K562 (cell line): ENCODE results near the gene ZCCHC24. TPM values are rescaled to one million over a fixed set of nuclear protein-coding genes. Genes with fewer than 3 reads are reported as not detected.

Experiments used
- ASH1L ChIP-seq: fragments of 450-650 bp; IDR thresholded peaks from 2 replicates; pipeline ENCODE4 v1.6.1; 2018; ENCODE audit warnings: borderline replicate concordance, mild to moderate bottlenecking, low read depth; ENCODE audit not compliant: partially characterized antibody
- BCOR ChIP-seq: fragments of 450-650 bp; IDR thresholded peaks from 2 replicates; pipeline ENCODE4 v1.6.1; 2016
- CBX1 ChIP-seq: sonication (generic); IDR thresholded peaks from 2 replicates; pipeline ENCODE4 v1.6.1; 2016; ENCODE audit warnings: antibody characterized with exemption, low read depth, mild to moderate bottlenecking
- EGR1 ChIP-seq: fragments of 450-650 bp; conservative IDR thresholded peaks from 2 replicates; pipeline ENCODE4 v1.6.1; 2017; ENCODE audit warnings: mild to moderate bottlenecking
- EHMT2 ChIP-seq: fragments of 450-650 bp; IDR thresholded peaks from 2 replicates; pipeline ENCODE4 v1.6.1; 2018; ENCODE audit warnings: antibody characterized with exemption
- MTA1 ChIP-seq: fragments of 450-650 bp; IDR thresholded peaks from 2 replicates; pipeline ENCODE4 v1.6.1; 2017; ENCODE audit warnings: borderline replicate concordance
- RBFOX2 ChIP-seq: fragments of 200-400 bp; formaldehyde crosslinking; IDR thresholded peaks from 2 replicates; pipeline ENCODE4 v1.6.1; 2017; ENCODE audit warnings: low read depth, mild to moderate bottlenecking, low read length, moderate library complexity
- TARDBP ChIP-seq: fragments of 450-650 bp; IDR thresholded peaks from 2 replicates; pipeline ENCODE4 v1.6.1; 2016
- ZNF316 ChIP-seq: fragments of 450-650 bp; IDR thresholded peaks from 2 replicates; pipeline ENCODE4 v1.6.1; 2016
- ZNF778 ChIP-seq: fragments of 450-650 bp; formaldehyde crosslinking; IDR thresholded peaks from 2 replicates; pipeline ENCODE4 v1.4.0; 2020; ENCODE audit warnings: mild to moderate bottlenecking, moderate library complexity
- polyA plus RNA-seq, 8 experiments: library from polyadenylated mRNA; depleted of rRNA in 4 of 8; stranded (reverse) in 5 of 8; unstranded in 3 of 8; fragments of >200 nt; fragmentation: Nextera tagmentation in 2 of 8; fragmentation: Illumina TruSeq in 1 of 8; extraction: Ambion mirVana in 2 of 8; extraction: Trizol in 1 of 8; gene quantifications; 2 replicates each; pipeline versions ENCODE4 v1.2.1 to v1.2.3, GENCODE V29; 2011 to 2014; ENCODE audit warnings: inconsistent platforms in 1 of 8, missing spikeins in 1 of 8
- total RNA-seq, 7 experiments: library from RNA; depleted of rRNA in 6 of 7; stranded (reverse); fragments of >200 nt in 6 of 7; fragmentation: Illumina TruSeq in 2 of 7; extraction: Trizol in 2 of 7; gene quantifications; 2 replicates each; pipeline versions ENCODE4 v1.2.1 to v1.2.3, GENCODE V29; 2011 to 2021; ENCODE audit warnings: low replicate concordance in 1 of 7
- TF ChIP-seq, protein P1 (sequence below): fragments of 450-650 bp; formaldehyde crosslinking; IDR thresholded peaks from 2 replicates; pipeline ENCODE4 v1.4.0; 2022; ENCODE audit warnings: missing genetic modification characterization
- TF ChIP-seq, protein P2 (sequence below): fragments of 450-650 bp; IDR thresholded peaks from 2 replicates; pipeline ENCODE4 v1.6.1; 2018; ENCODE audit not compliant: partially characterized antibody
- TF ChIP-seq, protein P3 (sequence below), 2 experiments: fragments of 450-650 bp; IDR thresholded peaks; 2 replicates each; pipeline ENCODE4 v1.6.1; 2016
- TF ChIP-seq, protein P4 (sequence below): conservative IDR thresholded peaks from 2 replicates; pipeline ENCODE4 v1.6.1; 2011; ENCODE audit warnings: low read depth, mild to moderate bottlenecking, low read length; ENCODE audit not compliant: control insufficient read depth
- TF ChIP-seq, protein P5 (sequence below): fragments of 450-650 bp; IDR thresholded peaks from 2 replicates; pipeline ENCODE4 v1.7.0; 2016; ENCODE audit warnings: borderline replicate concordance
- TF ChIP-seq, protein P6 (sequence below): fragments of 450-650 bp; formaldehyde crosslinking; IDR thresholded peaks from 2 replicates; pipeline ENCODE4 v1.4.0; 2020; ENCODE audit warnings: mild to moderate bottlenecking

ZCCHC24 gene
- total and polyA plus RNA-seq, 9 of the 15 experiments (the other 6 are each of a cell fraction or from before 2014, with no cell fraction given), result 0.84 to 11.0 (median 4.6) TPM

DNA sequence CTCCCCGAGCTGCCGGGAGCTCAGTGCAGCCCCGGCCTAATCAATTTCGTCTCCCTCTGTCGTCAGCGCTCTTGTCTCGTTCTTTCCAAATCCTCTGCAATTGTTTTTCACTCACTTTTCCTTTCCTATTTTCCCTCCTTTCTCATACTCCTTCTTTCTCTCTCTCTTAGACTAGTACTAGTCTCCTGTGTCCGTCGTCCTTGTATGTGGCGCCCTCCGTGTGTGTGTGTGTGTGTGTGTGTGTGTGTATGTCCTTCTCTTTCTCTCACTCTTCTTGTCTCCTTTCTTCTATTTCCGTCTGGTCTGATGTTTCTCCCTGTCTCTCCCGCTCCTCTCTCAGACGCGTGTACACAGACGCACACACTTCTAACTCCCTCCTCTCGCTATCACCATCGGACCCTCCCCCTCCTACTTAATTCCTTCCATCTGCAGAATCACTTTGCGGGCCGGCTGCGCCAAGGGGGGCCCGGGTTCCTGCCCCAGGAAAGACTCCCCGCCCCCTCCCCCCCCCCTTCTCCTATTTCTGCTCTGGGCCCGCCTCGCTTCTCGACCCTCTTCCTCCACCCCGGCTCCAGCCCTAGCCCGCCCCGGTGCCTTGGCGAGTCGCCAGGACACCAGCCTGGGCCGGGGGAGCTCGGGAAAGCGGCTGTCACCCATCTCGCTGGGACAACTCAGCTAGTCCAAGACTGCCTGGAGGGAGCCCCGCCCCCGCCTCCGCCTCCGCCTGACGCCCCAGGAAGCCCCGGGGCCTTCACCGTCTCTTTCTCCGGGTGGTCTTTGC, 743 bp upstream of the ZCCHC24 start (continued):
- TF ChIP-seq, protein P1, sequence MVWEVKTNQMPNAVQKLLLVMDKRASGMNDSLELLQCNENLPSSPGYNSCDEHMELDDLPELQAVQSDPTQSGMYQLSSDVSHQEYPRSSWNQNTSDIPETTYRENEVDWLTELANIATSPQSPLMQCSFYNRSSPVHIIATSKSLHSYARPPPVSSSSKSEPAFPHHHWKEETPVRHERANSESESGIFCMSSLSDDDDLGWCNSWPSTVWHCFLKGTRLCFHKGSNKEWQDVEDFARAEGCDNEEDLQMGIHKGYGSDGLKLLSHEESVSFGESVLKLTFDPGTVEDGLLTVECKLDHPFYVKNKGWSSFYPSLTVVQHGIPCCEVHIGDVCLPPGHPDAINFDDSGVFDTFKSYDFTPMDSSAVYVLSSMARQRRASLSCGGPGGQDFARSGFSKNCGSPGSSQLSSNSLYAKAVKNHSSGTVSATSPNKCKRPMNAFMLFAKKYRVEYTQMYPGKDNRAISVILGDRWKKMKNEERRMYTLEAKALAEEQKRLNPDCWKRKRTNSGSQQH (CRISPR knock-in tag), result peak; percentile 98
- TF ChIP-seq, protein P2, sequence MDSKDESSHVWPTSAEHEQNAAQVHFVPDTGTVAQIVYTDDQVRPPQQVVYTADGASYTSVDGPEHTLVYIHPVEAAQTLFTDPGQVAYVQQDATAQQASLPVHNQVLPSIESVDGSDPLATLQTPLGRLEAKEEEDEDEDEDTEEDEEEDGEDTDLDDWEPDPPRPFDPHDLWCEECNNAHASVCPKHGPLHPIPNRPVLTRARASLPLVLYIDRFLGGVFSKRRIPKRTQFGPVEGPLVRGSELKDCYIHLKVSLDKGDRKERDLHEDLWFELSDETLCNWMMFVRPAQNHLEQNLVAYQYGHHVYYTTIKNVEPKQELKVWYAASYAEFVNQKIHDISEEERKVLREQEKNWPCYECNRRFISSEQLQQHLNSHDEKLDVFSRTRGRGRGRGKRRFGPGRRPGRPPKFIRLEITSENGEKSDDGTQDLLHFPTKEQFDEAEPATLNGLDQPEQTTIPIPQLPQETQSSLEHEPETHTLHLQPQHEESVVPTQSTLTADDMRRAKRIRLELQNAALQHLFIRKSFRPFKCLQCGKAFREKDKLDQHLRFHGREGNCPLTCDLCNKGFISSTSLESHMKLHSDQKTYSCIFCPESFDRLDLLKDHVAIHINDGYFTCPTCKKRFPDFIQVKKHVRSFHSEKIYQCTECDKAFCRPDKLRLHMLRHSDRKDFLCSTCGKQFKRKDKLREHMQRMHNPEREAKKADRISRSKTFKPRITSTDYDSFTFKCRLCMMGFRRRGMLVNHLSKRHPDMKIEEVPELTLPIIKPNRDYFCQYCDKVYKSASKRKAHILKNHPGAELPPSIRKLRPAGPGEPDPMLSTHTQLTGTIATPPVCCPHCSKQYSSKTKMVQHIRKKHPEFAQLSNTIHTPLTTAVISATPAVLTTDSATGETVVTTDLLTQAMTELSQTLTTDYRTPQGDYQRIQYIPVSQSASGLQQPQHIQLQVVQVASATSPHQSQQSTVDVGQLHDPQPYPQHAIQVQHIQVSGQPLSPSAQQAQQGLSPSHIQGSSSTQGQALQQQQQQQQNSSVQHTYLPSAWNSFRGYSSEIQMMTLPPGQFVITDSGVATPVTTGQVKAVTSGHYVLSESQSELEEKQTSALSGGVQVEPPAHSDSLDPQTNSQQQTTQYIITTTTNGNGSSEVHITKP, result peak; percentile 91
- TF ChIP-seq, protein P3, sequence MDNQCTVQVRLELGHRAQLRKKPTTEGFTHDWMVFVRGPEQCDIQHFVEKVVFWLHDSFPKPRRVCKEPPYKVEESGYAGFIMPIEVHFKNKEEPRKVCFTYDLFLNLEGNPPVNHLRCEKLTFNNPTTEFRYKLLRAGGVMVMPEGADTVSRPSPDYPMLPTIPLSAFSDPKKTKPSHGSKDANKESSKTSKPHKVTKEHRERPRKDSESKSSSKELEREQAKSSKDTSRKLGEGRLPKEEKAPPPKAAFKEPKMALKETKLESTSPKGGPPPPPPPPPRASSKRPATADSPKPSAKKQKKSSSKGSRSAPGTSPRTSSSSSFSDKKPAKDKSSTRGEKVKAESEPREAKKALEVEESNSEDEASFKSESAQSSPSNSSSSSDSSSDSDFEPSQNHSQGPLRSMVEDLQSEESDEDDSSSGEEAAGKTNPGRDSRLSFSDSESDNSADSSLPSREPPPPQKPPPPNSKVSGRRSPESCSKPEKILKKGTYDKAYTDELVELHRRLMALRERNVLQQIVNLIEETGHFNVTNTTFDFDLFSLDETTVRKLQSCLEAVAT (IDR thresholded peaks at IDR 0.05), result peak; percentile 97
- TF ChIP-seq, protein P4, sequence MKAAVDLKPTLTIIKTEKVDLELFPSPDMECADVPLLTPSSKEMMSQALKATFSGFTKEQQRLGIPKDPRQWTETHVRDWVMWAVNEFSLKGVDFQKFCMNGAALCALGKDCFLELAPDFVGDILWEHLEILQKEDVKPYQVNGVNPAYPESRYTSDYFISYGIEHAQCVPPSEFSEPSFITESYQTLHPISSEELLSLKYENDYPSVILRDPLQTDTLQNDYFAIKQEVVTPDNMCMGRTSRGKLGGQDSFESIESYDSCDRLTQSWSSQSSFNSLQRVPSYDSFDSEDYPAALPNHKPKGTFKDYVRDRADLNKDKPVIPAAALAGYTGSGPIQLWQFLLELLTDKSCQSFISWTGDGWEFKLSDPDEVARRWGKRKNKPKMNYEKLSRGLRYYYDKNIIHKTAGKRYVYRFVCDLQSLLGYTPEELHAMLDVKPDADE, result no peak
- TF ChIP-seq BCOR, result peak; percentile 96
- peak; percentile 60 for TF ChIP-seq ZNF316
- no peak for TF ChIP-seq CBX1
- peak; percentile 94 for TF ChIP-seq MTA1
- peak; percentile 76 for TF ChIP-seq ASH1L
- TF ChIP-seq, protein P5, sequence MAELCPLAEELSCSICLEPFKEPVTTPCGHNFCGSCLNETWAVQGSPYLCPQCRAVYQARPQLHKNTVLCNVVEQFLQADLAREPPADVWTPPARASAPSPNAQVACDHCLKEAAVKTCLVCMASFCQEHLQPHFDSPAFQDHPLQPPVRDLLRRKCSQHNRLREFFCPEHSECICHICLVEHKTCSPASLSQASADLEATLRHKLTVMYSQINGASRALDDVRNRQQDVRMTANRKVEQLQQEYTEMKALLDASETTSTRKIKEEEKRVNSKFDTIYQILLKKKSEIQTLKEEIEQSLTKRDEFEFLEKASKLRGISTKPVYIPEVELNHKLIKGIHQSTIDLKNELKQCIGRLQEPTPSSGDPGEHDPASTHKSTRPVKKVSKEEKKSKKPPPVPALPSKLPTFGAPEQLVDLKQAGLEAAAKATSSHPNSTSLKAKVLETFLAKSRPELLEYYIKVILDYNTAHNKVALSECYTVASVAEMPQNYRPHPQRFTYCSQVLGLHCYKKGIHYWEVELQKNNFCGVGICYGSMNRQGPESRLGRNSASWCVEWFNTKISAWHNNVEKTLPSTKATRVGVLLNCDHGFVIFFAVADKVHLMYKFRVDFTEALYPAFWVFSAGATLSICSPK, result peak; percentile 98
- TF ChIP-seq RBFOX2, result peak; percentile 21
- peak; percentile 35; the same call in 1 of the 2 replicates for TF ChIP-seq TARDBP
- TF ChIP-seq ZNF778 (CRISPR knock-in tag), result no peak
- TF ChIP-seq EHMT2, result peak; percentile 88
- TF ChIP-seq, protein P6, sequence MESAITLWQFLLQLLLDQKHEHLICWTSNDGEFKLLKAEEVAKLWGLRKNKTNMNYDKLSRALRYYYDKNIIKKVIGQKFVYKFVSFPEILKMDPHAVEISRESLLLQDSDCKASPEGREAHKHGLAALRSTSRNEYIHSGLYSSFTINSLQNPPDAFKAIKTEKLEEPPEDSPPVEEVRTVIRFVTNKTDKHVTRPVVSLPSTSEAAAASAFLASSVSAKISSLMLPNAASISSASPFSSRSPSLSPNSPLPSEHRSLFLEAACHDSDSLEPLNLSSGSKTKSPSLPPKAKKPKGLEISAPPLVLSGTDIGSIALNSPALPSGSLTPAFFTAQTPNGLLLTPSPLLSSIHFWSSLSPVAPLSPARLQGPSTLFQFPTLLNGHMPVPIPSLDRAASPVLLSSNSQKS (CRISPR knock-in tag), result 0 out of 2 replicates have a peak, but pooled peaks have one; percentile 10
- peak; percentile 94 for TF ChIP-seq EGR1
